ENCODE measurements around the gene AMPD2. TPM values are rescaled to one million over a fixed set of nuclear protein-coding genes. Genes with fewer than 3 reads are reported as not detected.

Gene AMPD2
- total RNA-seq, 1 experiment from 2014 or later = 69.9 TPM

- ATAC-seq = no peak
- ChIA-PET RAD21 (ENCODE audit: low non-redundant PET in 1 of 2, low total read pairs in 2 of 2, uncharacterized antibody in 2 of 2, unreplicated experiment in 2 of 2) (interaction anchor here in 1 of 2 experiments (1.2 kb wide), 1 partner anchor 11 kb away, joined by 3 read pairs; no protein-coding TSS in a partner anchor), POLR2A (no interaction called here), CTCF (interaction anchor here (1.0 to 4.1 kb wide), 4 partner anchors 8 to 83 kb away, joined by 3 to 35 read pairs (median 7); partner anchors contain the start of genes AMPD2 and GNAT2)
- peaks cover 0 to 9% of the 10 kb centered on the region in 2 experiments; a peak in 1 of 4 replicates for H3K4me1 ChIP-seq (ENCODE audit: control insufficient read depth in 1 of 2, insufficient read depth in 2 of 2, low read length in 2 of 2)
- H4K20me1 ChIP-seq (ENCODE audit: insufficient read depth) = no peaks in the 10 kb centered on the region
- no peak for DNase-seq (ENCODE audit: low read depth, low spot score)
- no peak overlapping the region for H3K9ac ChIP-seq (ENCODE audit: low read length)
- TF ChIP-seq REST (IDR thresholded peaks at IDR 0.05; ENCODE audit: low read depth) (no peak), SRF (IDR thresholded peaks at IDR 0.05; ENCODE audit: low read depth) (no peak), ZNF274 (IDR thresholded peaks at IDR 0.05; ENCODE audit: low read depth, low read length) (no peak)
- peaks cover 11% of the 10 kb centered on the region for H3K79me2 ChIP-seq (ENCODE audit: insufficient read depth, low read length)
- H3K4me3 ChIP-seq (replicated peaks in 1 of 2; ENCODE audit: low read depth in 1 of 2, low read length in 2 of 2) = no peak overlapping the region
- no peaks in the 10 kb centered on the region for H3K9me3 ChIP-seq (ENCODE audit: control insufficient read depth in 1 of 2, insufficient read depth in 1 of 2, low read depth in 1 of 2, low read length in 2 of 2)
- no peak overlapping the region for H3K27ac ChIP-seq (ENCODE audit: low read depth, low read length)
- H3K4me2 ChIP-seq (ENCODE audit: low read length) = no peak overlapping the region
- H3K9me2 ChIP-seq (ENCODE audit: insufficient read depth) = no peaks in the 10 kb centered on the region
- peaks cover 6 to 20% of the 10 kb centered on the region in 2 experiments; a peak in 3 of 4 replicates for H3K36me3 ChIP-seq (ENCODE audit: control insufficient read depth in 1 of 2, insufficient read depth in 2 of 2, low read length in 2 of 2)
- no TSS peak for BruUV-seq (replicated peaks)
- no peaks in the 10 kb centered on the region for H3K27me3 ChIP-seq (ENCODE audit: insufficient read depth, low read length)
- no peak overlapping the region for H2AFZ ChIP-seq (ENCODE audit: low read depth, low read length, poor library complexity, severe bottlenecking)
- intact Hi-C loops (cut with micrococcal nuclease) = no loop called here
Observed at GRCh38 chr1:109628540-109629321, 9.1 kb downstream of the AMPD2 start.
